Endothelial cell of umbilical vein (primary cell): Measurements from ENCODE around the gene KCNN3. TPM values are rescaled to one million over a fixed set of nuclear protein-coding genes. Genes with fewer than 3 reads are reported as not detected.
A peak's percentile ranks its signal among the peaks of the same experiment; 100 is the strongest.

Experiments used
- BruUV-seq: library from RNA; stranded (reverse); fragments of 400-500 nt; replicated peaks from 2 replicates; lab custom pipeline; 2021; lab: Mats Ljungman, UMichigan
- CTCF ChIA-PET: fragments of 300-600, 350-600 bp; sonication (Branson Sonifier 250); formaldehyde crosslinking; loops from one replicate; lab custom pipeline; 2021; ENCODE audit warnings: antibody characterized with exemption, inconsistent platforms; lab: Charles Lee
- POLR2A ChIA-PET: fragments of 300-600, 350-600 bp; sonication (Branson Sonifier 250); formaldehyde crosslinking; loops from one replicate; lab custom pipeline; 2021; ENCODE audit warnings: antibody characterized with exemption, inconsistent platforms; lab: Charles Lee
- DNase-seq: peaks from one replicate; pipeline ENCODE4 v3.0.0-alpha.2; 2011; ENCODE audit warnings: low read depth, low spot score
- FAIRE-seq: peaks from 2 replicates; lab custom pipeline; 2011; peaks lifted over from hg19 to GRCh38; lab: Jason Lieb, UNC
- H2AFZ ChIP-seq: 2 replicates; pipeline ENCODE4 v1.6.0; 2012; ENCODE audit warnings: low read depth, low read length, control low read depth, inconsistent platforms
- H3K27ac ChIP-seq: 2 replicates; pipeline ENCODE4 v1.5.1; 2011; ENCODE audit warnings: low read depth, mild to moderate bottlenecking, control low read depth, low read length, moderate library complexity; ENCODE audit not compliant: insufficient read depth
- H3K27me3 ChIP-seq, 2 experiments: 2 replicates each; pipeline versions ENCODE4 v1.6.0 to v1.6.1; 2011; ENCODE audit warnings: low read length in 2 of 2, mixed read lengths in 1 of 2; ENCODE audit not compliant: control insufficient read depth in 2 of 2, insufficient read depth in 2 of 2
- H3K36me3 ChIP-seq, 2 experiments: 2 replicates in 1 of 2; 3 replicates in 1 of 2; pipeline ENCODE4 v1.5.1; 2011; ENCODE audit warnings: low read length in 2 of 2, mild to moderate bottlenecking in 1 of 2, moderate library complexity in 1 of 2; ENCODE audit not compliant: control insufficient read depth in 2 of 2, insufficient read depth in 2 of 2; ENCODE audit errors: extremely low read depth in 1 of 2
- H3K4me1 ChIP-seq: 3 replicates; pipeline ENCODE4 v1.5.1; 2011; ENCODE audit warnings: mild to moderate bottlenecking, low read length; ENCODE audit not compliant: control insufficient read depth, insufficient read depth; ENCODE audit errors: extremely low read depth
- H3K4me2 ChIP-seq: 2 replicates; pipeline ENCODE4 v1.6.1; 2011; ENCODE audit warnings: low read length, control low read depth, mixed read lengths; ENCODE audit not compliant: insufficient read depth
- H3K4me3 ChIP-seq, 3 experiments: fragments of 200-600 bp in 1 of 3; sonication (generic), shearing (Covaris generic) in 1 of 3; replicated peaks in 1 of 3; 2 replicates each; pipeline ENCODE4 v1.5.1; 2011 to 2016; ENCODE audit warnings: control low read depth in 3 of 3, low read length in 3 of 3, mild to moderate bottlenecking in 2 of 3, inconsistent platforms in 1 of 3, low read depth in 1 of 3, moderate library complexity in 1 of 3; ENCODE audit not compliant: insufficient read depth in 1 of 3
- H3K79me2 ChIP-seq: 2 replicates; pipeline ENCODE4 v1.6.0; 2012; ENCODE audit warnings: low read length, inconsistent platforms; ENCODE audit not compliant: control insufficient read depth, insufficient read depth
- H3K9ac ChIP-seq: replicated peaks from 2 replicates; pipeline ENCODE3; 2011; ENCODE audit warnings: low read length, control low read depth; ENCODE audit not compliant: insufficient read depth; ENCODE audit errors: extremely low read depth
- H3K9me1 ChIP-seq: replicated peaks from 3 replicates; pipeline ENCODE4 v1.6.0; 2011; ENCODE audit warnings: mild to moderate bottlenecking, low read length; ENCODE audit not compliant: control insufficient read depth, insufficient read depth; ENCODE audit errors: extremely low read depth
- H3K9me3 ChIP-seq: replicated peaks from 2 replicates; pipeline ENCODE4 v1.5.1; 2012; ENCODE audit warnings: low read length, inconsistent platforms; ENCODE audit not compliant: control insufficient read depth, insufficient read depth
- H4K20me1 ChIP-seq: replicated peaks from 2 replicates; pipeline ENCODE3; 2011; ENCODE audit warnings: mild to moderate bottlenecking, low read length; ENCODE audit not compliant: control insufficient read depth, insufficient read depth; ENCODE audit errors: extremely low read depth
- CTCF ChIP-seq, 2 donors: IDR thresholded peaks; 1 replicate in 1 of 2; 2 replicates in 1 of 2; pipeline ENCODE4 v1.5.1; 2011; ENCODE audit warnings: low read length in 2 of 2, mild to moderate bottlenecking in 2 of 2, moderate library complexity in 2 of 2, control low read depth in 1 of 2, inconsistent platforms in 1 of 2, low read depth in 1 of 2; ENCODE audit not compliant: insufficient read depth in 1 of 2; ENCODE audit errors: extremely low read depth in 1 of 2
- FOS ChIP-seq: IDR thresholded peaks from 2 replicates; pipeline ENCODE4 v1.6.1; 2011; ENCODE audit warnings: mild to moderate bottlenecking, low read length, moderate library complexity, borderline replicate concordance; ENCODE audit not compliant: insufficient read depth
- JUN ChIP-seq: IDR thresholded peaks from 2 replicates; pipeline ENCODE4 v1.6.1; 2011; ENCODE audit warnings: borderline replicate concordance, low read depth; ENCODE audit not compliant: insufficient read length, insufficient read depth
- MYC ChIP-seq: IDR thresholded peaks from one replicate; pipeline ENCODE4 v1.6.1; 2011; ENCODE audit warnings: mild to moderate bottlenecking, low read depth, low read length
- POLR2A ChIP-seq: IDR thresholded peaks from 2 replicates; pipeline ENCODE4 v1.6.1; 2012; ENCODE audit warnings: low read depth, mild to moderate bottlenecking, control low read depth, low read length
- POLR2AphosphoS5 ChIP-seq: IDR thresholded peaks from 2 replicates; pipeline ENCODE4 v1.6.1; 2012; ENCODE audit warnings: low read depth, mild to moderate bottlenecking, control low read depth, low read length, moderate library complexity; ENCODE audit not compliant: insufficient read depth
- dilution Hi-C: fragments of 300-500 bp; cut with MboI; formaldehyde crosslinking; loops from one replicate; pipeline ENCODE4 v1.15.0; 2019; ENCODE audit warnings: low sequenced_read_pairs; ENCODE audit not compliant: extremely low pct_ligation_motif_present
- intact Hi-C: fragments of 100-400 bp; cut with micrococcal nuclease; formaldehyde crosslinking; loops from one replicate; pipeline ENCODE4 v1.10.0; 2022
- polyA plus RNA-seq, 4 experiments: library from polyadenylated mRNA; depleted of rRNA in 3 of 4; stranded (reverse) in 3 of 4; unstranded in 1 of 4; fragments of >200 nt; gene quantifications; 2 replicates each; pipeline versions ENCODE4 v1.2.1 to v1.2.3, GENCODE V29; 2011 to 2012; ENCODE audit warnings: missing spikeins in 1 of 4
- total RNA-seq: library from RNA; stranded (reverse); gene quantifications from 2 replicates; pipeline ENCODE4 v1.2.3, GENCODE V29; 2021

The KCNN3 gene
- total and polyA plus RNA-seq, 2 donors (not counting 3 experiments of a cell fraction or from before 2014, with no cell fraction given), result 0.91 to 1.1 TPM

- no peaks in the 10 kb centered on the region for H3K27me3 ChIP-seq
- DNase-seq (peak; percentile 59), FAIRE-seq (peak; percentile 76)
- H3K36me3 ChIP-seq, result no peaks in the 10 kb centered on the region
- peak overlapping the region; percentile 93 for H3K27ac ChIP-seq
- no TSS peak for BruUV-seq
- peak overlapping the region; percentile 61 for H3K9ac ChIP-seq
- dilution Hi-C loops, result no loop called here
- H3K4me2 ChIP-seq, result peak overlapping the region; percentile 68
- TF ChIP-seq JUN (no peak), MYC (no peak), POLR2AphosphoS5 (no peak), CTCF (IDR thresholded peaks at IDR 0.05; ENCODE audit: extremely low read depth in 1 of 2, insufficient read depth in 1 of 2, low read depth in 1 of 2, low read length in 2 of 2) (no peak), FOS (no peak), POLR2A (no peak)
- H3K9me1 ChIP-seq, result no peaks in the 10 kb centered on the region
- H3K4me3 ChIP-seq, result no peak overlapping the region
- intact Hi-C loops, result loop anchor here (1.0 to 10.0 kb wide), 3 partner anchors 22 to 236 kb away; no protein-coding TSS in a partner anchor
- H3K4me1 ChIP-seq, result peaks cover 49% of the 10 kb centered on the region
- CTCF ChIA-PET, result interaction anchor here (1.1 to 2.5 kb wide), 3 partner anchors 9 to 171 kb away, joined by 3 to 19 read pairs (median 4); no protein-coding TSS in a partner anchor
- POLR2A ChIA-PET, result no interaction called here
- no peaks in the 10 kb centered on the region for H3K79me2 ChIP-seq
- H3K9me3 ChIP-seq, result no peaks in the 10 kb centered on the region
- peak overlapping the region; percentile 78 for H2AFZ ChIP-seq
- no peaks in the 10 kb centered on the region for H4K20me1 ChIP-seq
Observed at GRCh38 chr1:154730986-154731489, 139.0 kb downstream of the KCNN3 start.
